ENCODE results near the gene ASZ1. TPM values are rescaled to one million over a fixed set of nuclear protein-coding genes. Genes with fewer than 3 reads are reported as not detected.

The ASZ1 gene
- total and polyA plus RNA-seq, 2 donors from 2014 or later = not detected

DNA sequence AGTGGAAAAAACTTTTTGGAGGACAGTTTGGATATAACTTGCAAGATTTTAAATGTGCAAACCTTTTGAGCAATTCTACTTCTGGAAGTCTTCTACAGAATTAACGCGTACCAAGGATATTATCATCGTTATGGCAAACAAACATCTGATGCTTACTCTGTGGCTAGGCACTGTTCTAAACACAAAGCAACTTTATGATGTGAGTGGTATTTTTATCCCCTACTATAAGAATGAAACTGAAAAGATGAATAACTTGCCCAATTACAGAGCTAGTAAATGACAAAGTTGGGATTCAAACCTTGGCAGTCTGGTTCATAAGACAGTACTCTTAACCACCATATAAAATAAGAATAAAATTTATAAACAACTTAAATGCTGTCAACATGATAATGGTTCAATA lies 15.8 kb downstream of the ASZ1 start:
- no peak overlapping the region for H3K9ac ChIP-seq (ENCODE audit: low read length in 3 of 3)
- no peak for TF ChIP-seq CTCF (IDR thresholded peaks at IDR 0.05; ENCODE audit: borderline replicate concordance, extremely low read depth, insufficient read depth)
- no peak for FAIRE-seq
- no peak overlapping the region for H3K27ac ChIP-seq (ENCODE audit: low read depth in 2 of 2, low read length in 2 of 2)
- no peaks in the 10 kb centered on the region for H3K27me3 ChIP-seq (ENCODE audit: control insufficient read depth, insufficient read depth, low read length)
- intact Hi-C loops (cut with DNase I) = no loop called here
- H3K4me1 ChIP-seq (ENCODE audit: control insufficient read depth in 2 of 3, insufficient read depth in 2 of 3, low read depth in 1 of 3, low read length in 3 of 3) = no peaks in the 10 kb centered on the region
- DNase-seq = no peak
- no peaks in the 10 kb centered on the region for H3K36me3 ChIP-seq (ENCODE audit: control insufficient read depth in 2 of 3, insufficient read depth in 3 of 3, low read length in 3 of 3)
- no peak overlapping the region for H3K4me3 ChIP-seq (ENCODE audit: low read length in 3 of 3)
- H3K9me3 ChIP-seq (ENCODE audit: control insufficient read depth in 2 of 3, insufficient read depth in 1 of 3, low read length in 3 of 3) = no peaks in the 10 kb centered on the region

GRCh38 chr7:117408831-117409230 lies 18.5 kb downstream of the ASZ1 start:
- H3K27ac ChIP-seq (ENCODE audit: low read depth in 2 of 2, low read length in 2 of 2) = no peak overlapping the region
- no peaks in the 10 kb centered on the region for H3K27me3 ChIP-seq (ENCODE audit: control insufficient read depth, insufficient read depth, low read length)
- no peaks in the 10 kb centered on the region for H3K9me3 ChIP-seq (ENCODE audit: control insufficient read depth in 2 of 3, insufficient read depth in 1 of 3, low read length in 3 of 3)
- no peaks in the 10 kb centered on the region for H3K36me3 ChIP-seq (ENCODE audit: control insufficient read depth in 2 of 3, insufficient read depth in 3 of 3, low read length in 3 of 3)
- no peak overlapping the region for H3K9ac ChIP-seq (ENCODE audit: low read length in 3 of 3)
- DNase-seq = no peak
- no peaks in the 10 kb centered on the region for H3K4me1 ChIP-seq (ENCODE audit: control insufficient read depth in 2 of 3, insufficient read depth in 2 of 3, low read depth in 1 of 3, low read length in 3 of 3)
- H3K4me3 ChIP-seq (ENCODE audit: low read length in 3 of 3) = no peak overlapping the region
- TF ChIP-seq CTCF (IDR thresholded peaks at IDR 0.05; ENCODE audit: borderline replicate concordance, extremely low read depth, insufficient read depth) = no peak
- no peak for FAIRE-seq
- intact Hi-C loops (cut with DNase I) = no loop called here

- no peaks in the 10 kb centered on the region for H3K27me3 ChIP-seq (ENCODE audit: control insufficient read depth, insufficient read depth, low read length)
- no peak overlapping the region for H3K27ac ChIP-seq (ENCODE audit: low read depth in 2 of 2, low read length in 2 of 2)
- TF ChIP-seq CTCF (IDR thresholded peaks at IDR 0.05; ENCODE audit: borderline replicate concordance, extremely low read depth, insufficient read depth) = no peak
- no peak overlapping the region for H3K4me3 ChIP-seq (ENCODE audit: low read length in 3 of 3)
- H3K4me1 ChIP-seq (ENCODE audit: control insufficient read depth in 2 of 3, insufficient read depth in 2 of 3, low read depth in 1 of 3, low read length in 3 of 3) = no peaks in the 10 kb centered on the region
- DNase-seq = no peak
- H3K9me3 ChIP-seq (ENCODE audit: control insufficient read depth in 2 of 3, insufficient read depth in 1 of 3, low read length in 3 of 3) = no peaks in the 10 kb centered on the region
- intact Hi-C loops (cut with DNase I) = no loop called here
- no peaks in the 10 kb centered on the region for H3K36me3 ChIP-seq (ENCODE audit: control insufficient read depth in 2 of 3, insufficient read depth in 3 of 3, low read length in 3 of 3)
- no peak overlapping the region for H3K9ac ChIP-seq (ENCODE audit: low read length in 3 of 3)
- no peak for FAIRE-seq
Observed at GRCh38 chr7:117405519-117405918, 21.8 kb downstream of the ASZ1 start.

GRCh38 chr7:117403737-117404136 lies 23.6 kb downstream of the ASZ1 start:
- no peak for DNase-seq
- no peak for FAIRE-seq
- intact Hi-C loops (cut with DNase I) = no loop called here
- Histone ChIP-seq H3K36me3 (ENCODE audit: control insufficient read depth in 2 of 3, insufficient read depth in 3 of 3, low read length in 3 of 3) (no peaks in the 10 kb centered on the region), H3K9ac (ENCODE audit: low read length in 3 of 3) (no peak overlapping the region), H3K9me3 (ENCODE audit: control insufficient read depth in 2 of 3, insufficient read depth in 1 of 3, low read length in 3 of 3) (no peaks in the 10 kb centered on the region), H3K27me3 (ENCODE audit: control insufficient read depth, insufficient read depth, low read length) (no peaks in the 10 kb centered on the region), H3K27ac (ENCODE audit: low read depth in 2 of 2, low read length in 2 of 2) (no peak overlapping the region), H3K4me3 (ENCODE audit: low read length in 3 of 3) (no peak overlapping the region), H3K4me1 (ENCODE audit: control insufficient read depth in 2 of 3, insufficient read depth in 2 of 3, low read depth in 1 of 3, low read length in 3 of 3) (no peaks in the 10 kb centered on the region)
- TF ChIP-seq CTCF (IDR thresholded peaks at IDR 0.05; ENCODE audit: borderline replicate concordance, extremely low read depth, insufficient read depth) = no peak

Data from kidney (tissue), 14 donors.